PFSK-1 (cell line): Measurements from ENCODE around the gene FBN1.

Experiments
- POLR2AphosphoS5 ChIP-seq: IDR thresholded peaks from 2 replicates; pipeline ENCODE4 v1.6.1; 2012; ENCODE audit warnings: low read depth, mild to moderate bottlenecking, control low read depth, low read length, moderate library complexity
- TF ChIP-seq, protein P1 (sequence below), 2 experiments: IDR thresholded peaks; 2 replicates each; pipeline versions ENCODE4 v1.6.1 to v1.8.0; 2011 to 2012; ENCODE audit warnings: low read depth in 2 of 2, low read length in 2 of 2, control low read depth in 1 of 2, inconsistent platforms in 1 of 2, mild to moderate bottlenecking in 1 of 2, moderate library complexity in 1 of 2; ENCODE audit not compliant: insufficient read depth in 1 of 2

GRCh38 chr15:48559285-48559684 is 86.2 kb downstream of the FBN1 start:
- TF ChIP-seq, protein P1, sequence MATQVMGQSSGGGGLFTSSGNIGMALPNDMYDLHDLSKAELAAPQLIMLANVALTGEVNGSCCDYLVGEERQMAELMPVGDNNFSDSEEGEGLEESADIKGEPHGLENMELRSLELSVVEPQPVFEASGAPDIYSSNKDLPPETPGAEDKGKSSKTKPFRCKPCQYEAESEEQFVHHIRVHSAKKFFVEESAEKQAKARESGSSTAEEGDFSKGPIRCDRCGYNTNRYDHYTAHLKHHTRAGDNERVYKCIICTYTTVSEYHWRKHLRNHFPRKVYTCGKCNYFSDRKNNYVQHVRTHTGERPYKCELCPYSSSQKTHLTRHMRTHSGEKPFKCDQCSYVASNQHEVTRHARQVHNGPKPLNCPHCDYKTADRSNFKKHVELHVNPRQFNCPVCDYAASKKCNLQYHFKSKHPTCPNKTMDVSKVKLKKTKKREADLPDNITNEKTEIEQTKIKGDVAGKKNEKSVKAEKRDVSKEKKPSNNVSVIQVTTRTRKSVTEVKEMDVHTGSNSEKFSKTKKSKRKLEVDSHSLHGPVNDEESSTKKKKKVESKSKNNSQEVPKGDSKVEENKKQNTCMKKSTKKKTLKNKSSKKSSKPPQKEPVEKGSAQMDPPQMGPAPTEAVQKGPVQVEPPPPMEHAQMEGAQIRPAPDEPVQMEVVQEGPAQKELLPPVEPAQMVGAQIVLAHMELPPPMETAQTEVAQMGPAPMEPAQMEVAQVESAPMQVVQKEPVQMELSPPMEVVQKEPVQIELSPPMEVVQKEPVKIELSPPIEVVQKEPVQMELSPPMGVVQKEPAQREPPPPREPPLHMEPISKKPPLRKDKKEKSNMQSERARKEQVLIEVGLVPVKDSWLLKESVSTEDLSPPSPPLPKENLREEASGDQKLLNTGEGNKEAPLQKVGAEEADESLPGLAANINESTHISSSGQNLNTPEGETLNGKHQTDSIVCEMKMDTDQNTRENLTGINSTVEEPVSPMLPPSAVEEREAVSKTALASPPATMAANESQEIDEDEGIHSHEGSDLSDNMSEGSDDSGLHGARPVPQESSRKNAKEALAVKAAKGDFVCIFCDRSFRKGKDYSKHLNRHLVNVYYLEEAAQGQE (IDR thresholded peaks at IDR 0.05; ENCODE audit: insufficient read depth in 1 of 2, low read depth in 2 of 2, low read length in 2 of 2): no peak
- TF ChIP-seq POLR2AphosphoS5: no peak
